Endothelial cell of umbilical vein (primary cell): ENCODE measurements around the gene COL23A1. TPM values are rescaled to one million over a fixed set of nuclear protein-coding genes. Genes with fewer than 3 reads are reported as not detected.

ENCODE experiments used
- BruUV-seq: library from RNA; stranded (reverse); fragments of 400-500 nt; replicated peaks from 2 replicates; lab custom pipeline; 2021; lab: Mats Ljungman, UMichigan
- CTCF ChIA-PET: fragments of 300-600, 350-600 bp; sonication (Branson Sonifier 250); formaldehyde crosslinking; loops from one replicate; lab custom pipeline; 2021; ENCODE audit warnings: antibody characterized with exemption, inconsistent platforms; lab: Charles Lee
- POLR2A ChIA-PET: fragments of 300-600, 350-600 bp; sonication (Branson Sonifier 250); formaldehyde crosslinking; loops from one replicate; lab custom pipeline; 2021; ENCODE audit warnings: antibody characterized with exemption, inconsistent platforms; lab: Charles Lee
- DNase-seq: peaks from one replicate; pipeline ENCODE4 v3.0.0-alpha.2; 2011; ENCODE audit warnings: low read depth, low spot score
- FAIRE-seq: peaks from 2 replicates; lab custom pipeline; 2011; peaks lifted over from hg19 to GRCh38; lab: Jason Lieb, UNC
- H2AFZ ChIP-seq: 2 replicates; pipeline ENCODE4 v1.6.0; 2012; ENCODE audit warnings: low read depth, low read length, control low read depth, inconsistent platforms
- H3K27ac ChIP-seq: 2 replicates; pipeline ENCODE4 v1.5.1; 2011; ENCODE audit warnings: low read depth, mild to moderate bottlenecking, control low read depth, low read length, moderate library complexity; ENCODE audit not compliant: insufficient read depth
- H3K27me3 ChIP-seq, 2 experiments: 2 replicates each; pipeline versions ENCODE4 v1.6.0 to v1.6.1; 2011; ENCODE audit warnings: low read length in 2 of 2, mixed read lengths in 1 of 2; ENCODE audit not compliant: control insufficient read depth in 2 of 2, insufficient read depth in 2 of 2
- H3K36me3 ChIP-seq, 2 experiments: 2 replicates in 1 of 2; 3 replicates in 1 of 2; pipeline ENCODE4 v1.5.1; 2011; ENCODE audit warnings: low read length in 2 of 2, mild to moderate bottlenecking in 1 of 2, moderate library complexity in 1 of 2; ENCODE audit not compliant: control insufficient read depth in 2 of 2, insufficient read depth in 2 of 2; ENCODE audit errors: extremely low read depth in 1 of 2
- H3K4me1 ChIP-seq: 3 replicates; pipeline ENCODE4 v1.5.1; 2011; ENCODE audit warnings: mild to moderate bottlenecking, low read length; ENCODE audit not compliant: control insufficient read depth, insufficient read depth; ENCODE audit errors: extremely low read depth
- H3K4me2 ChIP-seq: 2 replicates; pipeline ENCODE4 v1.6.1; 2011; ENCODE audit warnings: low read length, control low read depth, mixed read lengths; ENCODE audit not compliant: insufficient read depth
- H3K4me3 ChIP-seq, 3 experiments: fragments of 200-600 bp in 1 of 3; sonication (generic), shearing (Covaris generic) in 1 of 3; replicated peaks in 1 of 3; 2 replicates each; pipeline ENCODE4 v1.5.1; 2011 to 2016; ENCODE audit warnings: control low read depth in 3 of 3, low read length in 3 of 3, mild to moderate bottlenecking in 2 of 3, inconsistent platforms in 1 of 3, low read depth in 1 of 3, moderate library complexity in 1 of 3; ENCODE audit not compliant: insufficient read depth in 1 of 3
- H3K79me2 ChIP-seq: 2 replicates; pipeline ENCODE4 v1.6.0; 2012; ENCODE audit warnings: low read length, inconsistent platforms; ENCODE audit not compliant: control insufficient read depth, insufficient read depth
- H3K9ac ChIP-seq: replicated peaks from 2 replicates; pipeline ENCODE3; 2011; ENCODE audit warnings: low read length, control low read depth; ENCODE audit not compliant: insufficient read depth; ENCODE audit errors: extremely low read depth
- H3K9me1 ChIP-seq: replicated peaks from 3 replicates; pipeline ENCODE4 v1.6.0; 2011; ENCODE audit warnings: mild to moderate bottlenecking, low read length; ENCODE audit not compliant: control insufficient read depth, insufficient read depth; ENCODE audit errors: extremely low read depth
- H3K9me3 ChIP-seq: replicated peaks from 2 replicates; pipeline ENCODE4 v1.5.1; 2012; ENCODE audit warnings: low read length, inconsistent platforms; ENCODE audit not compliant: control insufficient read depth, insufficient read depth
- H4K20me1 ChIP-seq: replicated peaks from 2 replicates; pipeline ENCODE3; 2011; ENCODE audit warnings: mild to moderate bottlenecking, low read length; ENCODE audit not compliant: control insufficient read depth, insufficient read depth; ENCODE audit errors: extremely low read depth
- EZH2 ChIP-seq: IDR thresholded peaks from 2 replicates; pipeline ENCODE4 v1.6.1; 2012; ENCODE audit warnings: borderline replicate concordance, low read depth, mild to moderate bottlenecking, moderate library complexity, low read length, inconsistent platforms; ENCODE audit not compliant: severe bottlenecking
- FOS ChIP-seq: IDR thresholded peaks from 2 replicates; pipeline ENCODE4 v1.6.1; 2011; ENCODE audit warnings: mild to moderate bottlenecking, low read length, moderate library complexity, borderline replicate concordance; ENCODE audit not compliant: insufficient read depth
- GATA2 ChIP-seq: IDR thresholded peaks from 2 replicates; pipeline ENCODE4 v1.7.0; 2011; ENCODE audit warnings: low read depth, mild to moderate bottlenecking, moderate library complexity, mixed read lengths, low read length; ENCODE audit not compliant: insufficient read length, insufficient read depth
- JUN ChIP-seq: IDR thresholded peaks from 2 replicates; pipeline ENCODE4 v1.6.1; 2011; ENCODE audit warnings: borderline replicate concordance, low read depth; ENCODE audit not compliant: insufficient read length, insufficient read depth
- MYC ChIP-seq: IDR thresholded peaks from one replicate; pipeline ENCODE4 v1.6.1; 2011; ENCODE audit warnings: mild to moderate bottlenecking, low read depth, low read length
- POLR2A ChIP-seq: IDR thresholded peaks from 2 replicates; pipeline ENCODE4 v1.6.1; 2012; ENCODE audit warnings: low read depth, mild to moderate bottlenecking, control low read depth, low read length
- POLR2AphosphoS5 ChIP-seq: IDR thresholded peaks from 2 replicates; pipeline ENCODE4 v1.6.1; 2012; ENCODE audit warnings: low read depth, mild to moderate bottlenecking, control low read depth, low read length, moderate library complexity; ENCODE audit not compliant: insufficient read depth
- dilution Hi-C: fragments of 300-500 bp; cut with MboI; formaldehyde crosslinking; loops from one replicate; pipeline ENCODE4 v1.15.0; 2019; ENCODE audit warnings: low sequenced_read_pairs; ENCODE audit not compliant: extremely low pct_ligation_motif_present
- intact Hi-C: fragments of 100-400 bp; cut with micrococcal nuclease; formaldehyde crosslinking; loops from one replicate; pipeline ENCODE4 v1.10.0; 2022
- polyA plus RNA-seq, 4 experiments: library from polyadenylated mRNA; depleted of rRNA in 3 of 4; stranded (reverse) in 3 of 4; unstranded in 1 of 4; fragments of >200 nt; gene quantifications; 2 replicates each; pipeline versions ENCODE4 v1.2.1 to v1.2.3, GENCODE V29; 2011 to 2012; ENCODE audit warnings: missing spikeins in 1 of 4
- total RNA-seq: library from RNA; stranded (reverse); gene quantifications from 2 replicates; pipeline ENCODE4 v1.2.3, GENCODE V29; 2021
- TF ChIP-seq, protein P1 (sequence below): IDR thresholded peaks from 2 replicates; pipeline ENCODE4 v1.6.1; 2011; ENCODE audit not compliant: insufficient read depth, insufficient read length
- TF ChIP-seq, protein P2 (sequence below), 2 donors: IDR thresholded peaks; 1 replicate in 1 of 2; 2 replicates in 1 of 2; pipeline ENCODE4 v1.5.1; 2011; ENCODE audit warnings: low read length in 2 of 2, mild to moderate bottlenecking in 2 of 2, moderate library complexity in 2 of 2, control low read depth in 1 of 2, inconsistent platforms in 1 of 2, low read depth in 1 of 2; ENCODE audit not compliant: insufficient read depth in 1 of 2; ENCODE audit errors: extremely low read depth in 1 of 2

COL23A1 gene
- total and polyA plus RNA-seq, 2 donors (not counting 3 experiments of a cell fraction or from before 2014, with no cell fraction given) = not detected

DNA sequence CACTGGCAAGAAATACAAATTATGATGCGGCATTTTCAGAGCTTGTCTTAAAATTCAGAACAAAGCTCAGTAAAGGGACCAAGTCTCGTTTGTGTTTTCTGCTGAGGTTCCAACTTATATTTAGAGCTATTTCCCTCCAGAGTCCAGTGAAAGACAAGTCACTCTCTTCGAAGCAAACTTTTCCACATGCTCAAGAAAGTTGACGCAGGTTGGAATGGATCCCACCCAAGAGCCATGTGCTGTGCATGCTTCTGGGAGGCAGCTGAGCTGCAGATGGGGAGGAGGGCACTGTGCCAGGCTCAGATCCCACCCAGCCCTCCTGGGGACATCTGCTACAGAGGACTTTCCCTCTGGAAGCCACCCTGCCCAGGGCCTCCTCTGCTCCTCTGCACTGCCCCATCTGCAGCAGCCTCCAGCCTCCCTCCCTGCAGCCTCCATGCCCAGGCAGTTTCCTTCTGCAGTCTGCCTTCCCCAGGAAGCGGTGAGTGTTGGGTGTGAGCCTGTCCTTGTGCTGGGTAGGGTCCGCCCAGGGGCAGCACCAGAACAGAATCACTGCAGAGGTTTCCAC, 75.3 kb downstream of the COL23A1 start:
- BruUV-seq = no TSS peak
- intact Hi-C loops (no loop called here), dilution Hi-C loops (no loop called here)
- TF ChIP-seq GATA2 = no peak
- TF ChIP-seq POLR2A = no peak
- TF ChIP-seq JUN = no peak
- no peak for TF ChIP-seq POLR2AphosphoS5
- TF ChIP-seq, protein P1, sequence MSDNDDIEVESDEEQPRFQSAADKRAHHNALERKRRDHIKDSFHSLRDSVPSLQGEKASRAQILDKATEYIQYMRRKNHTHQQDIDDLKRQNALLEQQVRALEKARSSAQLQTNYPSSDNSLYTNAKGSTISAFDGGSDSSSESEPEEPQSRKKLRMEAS = no peak
- TF ChIP-seq, protein P2, sequence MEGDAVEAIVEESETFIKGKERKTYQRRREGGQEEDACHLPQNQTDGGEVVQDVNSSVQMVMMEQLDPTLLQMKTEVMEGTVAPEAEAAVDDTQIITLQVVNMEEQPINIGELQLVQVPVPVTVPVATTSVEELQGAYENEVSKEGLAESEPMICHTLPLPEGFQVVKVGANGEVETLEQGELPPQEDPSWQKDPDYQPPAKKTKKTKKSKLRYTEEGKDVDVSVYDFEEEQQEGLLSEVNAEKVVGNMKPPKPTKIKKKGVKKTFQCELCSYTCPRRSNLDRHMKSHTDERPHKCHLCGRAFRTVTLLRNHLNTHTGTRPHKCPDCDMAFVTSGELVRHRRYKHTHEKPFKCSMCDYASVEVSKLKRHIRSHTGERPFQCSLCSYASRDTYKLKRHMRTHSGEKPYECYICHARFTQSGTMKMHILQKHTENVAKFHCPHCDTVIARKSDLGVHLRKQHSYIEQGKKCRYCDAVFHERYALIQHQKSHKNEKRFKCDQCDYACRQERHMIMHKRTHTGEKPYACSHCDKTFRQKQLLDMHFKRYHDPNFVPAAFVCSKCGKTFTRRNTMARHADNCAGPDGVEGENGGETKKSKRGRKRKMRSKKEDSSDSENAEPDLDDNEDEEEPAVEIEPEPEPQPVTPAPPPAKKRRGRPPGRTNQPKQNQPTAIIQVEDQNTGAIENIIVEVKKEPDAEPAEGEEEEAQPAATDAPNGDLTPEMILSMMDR (IDR thresholded peaks at IDR 0.05; ENCODE audit: extremely low read depth in 1 of 2, insufficient read depth in 1 of 2, low read depth in 1 of 2, low read length in 2 of 2) = no peak
- no peak for TF ChIP-seq EZH2
- no peak for TF ChIP-seq MYC
- TF ChIP-seq FOS = no peak
- Histone ChIP-seq H3K36me3 (no peaks in the 10 kb centered on the region), H3K27ac (no peak overlapping the region), H4K20me1 (no peaks in the 10 kb centered on the region), H3K4me1 (no peaks in the 10 kb centered on the region), H2AFZ (no peak overlapping the region), H3K9me1 (no peaks in the 10 kb centered on the region), H3K4me2 (no peak overlapping the region), H3K79me2 (no peaks in the 10 kb centered on the region), H3K9ac (no peak overlapping the region), H3K9me3 (no peaks in the 10 kb centered on the region), H3K27me3 (no peaks in the 10 kb centered on the region), H3K4me3 (no peak overlapping the region)
- POLR2A ChIA-PET = no interaction called here
- FAIRE-seq (no peak), DNase-seq (no peak)
- CTCF ChIA-PET = no interaction called here
